Effector memory CD4-positive, alpha-beta T cell (primary cell): ENCODE data around the gene ALDH1L1.

ENCODE experiments used
- DNase-seq, 3 donors: peaks; one replicate each; pipeline ENCODE4 v3.0.0-alpha.2; 2020
- H3K27ac ChIP-seq: 2 replicates; pipeline ENCODE4 v1.7.0; 2013; ENCODE audit warnings: mild to moderate bottlenecking, low read length, moderate library complexity; ENCODE audit not compliant: insufficient read depth, poor library complexity, severe bottlenecking
- H3K27me3 ChIP-seq: replicated peaks from 2 replicates; pipeline ENCODE4 v1.7.0; 2013; ENCODE audit warnings: mild to moderate bottlenecking, low read length; ENCODE audit not compliant: insufficient read depth, control insufficient read depth, poor library complexity, severe bottlenecking
- H3K36me3 ChIP-seq: 2 replicates; pipeline ENCODE4 v1.7.0; 2013; ENCODE audit warnings: mild to moderate bottlenecking, low read length, moderate library complexity; ENCODE audit not compliant: control insufficient read depth, insufficient read depth
- H3K4me1 ChIP-seq: 2 replicates; pipeline ENCODE4 v1.7.0; 2013; ENCODE audit warnings: low read length, mild to moderate bottlenecking; ENCODE audit not compliant: control insufficient read depth, insufficient read depth, poor library complexity, severe bottlenecking
- H3K4me3 ChIP-seq: 2 replicates; pipeline ENCODE4 v1.7.0; 2013; ENCODE audit warnings: low read length, low read depth, mild to moderate bottlenecking; ENCODE audit not compliant: insufficient read depth, poor library complexity, severe bottlenecking
- H3K9me3 ChIP-seq: 2 replicates; pipeline ENCODE4 v1.7.0; 2013; ENCODE audit warnings: mild to moderate bottlenecking, low read length, moderate library complexity; ENCODE audit not compliant: control insufficient read depth

The ALDH1L1 gene

DNA sequence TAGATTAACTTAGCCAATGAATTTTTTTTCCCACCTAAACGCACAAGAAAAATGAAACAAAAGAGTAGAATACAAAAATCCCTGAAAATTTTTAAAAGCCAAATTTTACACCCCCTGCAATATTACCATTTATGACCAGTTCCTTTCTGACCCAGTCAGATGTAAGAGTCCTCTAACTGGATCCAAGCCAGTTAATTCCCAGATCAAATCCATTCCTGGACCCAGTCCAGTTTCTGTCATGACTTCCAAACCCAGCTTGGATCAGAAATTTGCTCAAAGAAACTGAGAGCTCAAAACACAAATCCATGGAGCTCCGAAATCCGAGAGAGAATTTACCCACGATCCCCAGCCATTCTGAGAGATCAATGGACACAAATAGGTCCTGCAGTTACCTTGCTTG is 17.0 kb upstream of the ALDH1L1 start:
- Histone ChIP-seq H3K4me3 (no peak overlapping the region), H3K36me3 (no peaks in the 10 kb centered on the region), H3K4me1 (no peaks in the 10 kb centered on the region), H3K27me3 (no peaks in the 10 kb centered on the region), H3K27ac (no peak overlapping the region), H3K9me3 (no peaks in the 10 kb centered on the region)
- no peak for DNase-seq

DNA sequence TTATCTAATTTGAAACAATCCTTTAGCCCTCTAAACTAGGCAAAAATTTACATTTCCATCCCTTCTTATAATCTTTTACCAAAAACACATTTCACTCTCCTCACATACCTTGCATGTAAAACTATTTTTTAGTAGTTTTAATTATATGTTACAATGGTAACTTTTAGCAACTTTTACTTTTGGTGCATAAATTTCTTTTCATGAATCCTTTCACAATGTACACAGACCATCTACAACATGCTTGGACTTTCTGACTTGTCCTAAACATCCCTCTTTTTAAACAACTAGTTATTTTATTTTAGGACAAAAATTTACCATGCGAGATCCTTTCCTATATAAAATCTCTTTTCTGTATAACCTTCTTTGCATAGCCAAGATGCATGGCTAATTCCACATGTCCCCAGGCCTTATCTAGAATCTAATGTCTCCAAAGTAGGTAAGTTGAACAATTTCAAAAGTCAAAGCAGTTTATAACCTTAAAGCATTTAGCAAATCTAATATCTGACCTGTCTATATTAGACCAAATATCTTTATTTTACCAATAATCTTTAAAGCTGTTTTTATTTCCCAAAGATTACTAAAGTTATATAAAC is 14.4 kb upstream of the ALDH1L1 start:
- Histone ChIP-seq H3K27me3 (no peaks in the 10 kb centered on the region), H3K4me1 (no peaks in the 10 kb centered on the region), H3K4me3 (no peak overlapping the region), H3K9me3 (no peaks in the 10 kb centered on the region), H3K36me3 (no peaks in the 10 kb centered on the region), H3K27ac (no peak overlapping the region)
- DNase-seq: no peak

DNA sequence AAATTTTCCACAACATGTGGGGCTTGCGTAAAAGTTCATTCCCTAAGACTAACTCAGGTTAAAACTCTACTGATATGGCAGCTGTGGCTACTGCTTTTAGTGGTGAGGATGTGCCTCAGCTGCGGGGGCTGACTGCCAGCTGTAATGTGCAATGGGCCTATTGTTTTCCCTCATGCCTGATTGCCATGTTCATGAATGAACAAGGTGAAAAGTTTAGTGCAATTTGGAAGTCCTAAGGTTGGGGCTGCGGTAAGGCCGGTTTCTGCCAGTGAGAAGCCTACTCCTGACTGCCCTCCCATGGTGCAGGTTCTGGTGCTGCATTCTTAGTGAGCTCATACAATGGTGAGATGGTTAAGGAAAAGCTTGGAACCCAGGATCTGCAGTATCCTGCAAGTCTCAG is 10.9 kb upstream of the ALDH1L1 start:
- H3K9me3 ChIP-seq: no peaks in the 10 kb centered on the region
- H3K27ac ChIP-seq: no peak overlapping the region
- no peaks in the 10 kb centered on the region for H3K4me1 ChIP-seq
- H3K27me3 ChIP-seq: no peaks in the 10 kb centered on the region
- no peak for DNase-seq
- no peak overlapping the region for H3K4me3 ChIP-seq
- H3K36me3 ChIP-seq: no peaks in the 10 kb centered on the region

DNA sequence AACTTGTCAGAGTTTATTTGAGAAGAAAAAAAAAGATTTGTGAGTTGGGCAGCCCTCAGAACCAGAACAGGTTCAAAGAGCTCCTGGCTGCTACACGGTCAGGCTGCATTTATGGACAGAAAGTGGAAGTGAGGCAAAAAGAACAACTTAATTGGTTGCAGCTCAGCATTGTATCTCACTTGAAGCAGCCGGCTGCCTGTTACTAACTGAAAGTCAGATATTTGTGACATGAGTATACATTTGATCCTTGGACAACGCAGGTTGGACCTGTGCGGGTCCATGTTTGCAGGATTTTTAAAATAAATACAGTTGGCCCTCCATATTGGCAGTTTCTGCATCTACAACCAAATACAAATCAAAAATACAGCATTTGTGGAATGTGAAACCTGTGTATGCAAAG is 7.5 kb upstream of the ALDH1L1 start:
- DNase-seq: no peak
- Histone ChIP-seq H3K4me3 (no peak overlapping the region), H3K27ac (no peak overlapping the region), H3K27me3 (no peaks in the 10 kb centered on the region), H3K9me3 (no peaks in the 10 kb centered on the region), H3K4me1 (no peaks in the 10 kb centered on the region), H3K36me3 (no peaks in the 10 kb centered on the region)

DNA sequence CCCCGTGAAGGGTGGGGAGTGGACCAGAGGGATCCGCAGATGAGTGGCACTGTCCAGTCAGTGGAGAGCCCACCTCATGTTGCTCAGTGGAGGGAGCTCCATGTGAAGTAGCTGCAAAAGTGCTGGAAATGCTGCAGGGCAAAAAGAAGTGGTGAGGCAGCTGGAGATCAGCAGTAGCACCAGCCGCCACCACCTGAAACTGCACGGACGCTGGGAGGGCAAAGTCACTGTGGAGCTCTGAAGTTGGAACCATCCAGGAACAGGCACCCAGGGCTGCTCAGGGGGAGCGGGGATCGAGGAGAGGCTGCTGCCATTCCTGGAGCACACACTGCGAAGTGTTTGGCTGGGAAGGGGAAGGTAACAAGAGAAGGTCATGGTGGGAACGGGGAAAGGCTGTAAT is 6.4 kb upstream of the ALDH1L1 start:
- Histone ChIP-seq H3K27me3 (no peaks in the 10 kb centered on the region), H3K27ac (no peak overlapping the region), H3K4me1 (no peaks in the 10 kb centered on the region), H3K9me3 (no peaks in the 10 kb centered on the region), H3K4me3 (no peak overlapping the region), H3K36me3 (no peaks in the 10 kb centered on the region)
- DNase-seq: no peak

DNA sequence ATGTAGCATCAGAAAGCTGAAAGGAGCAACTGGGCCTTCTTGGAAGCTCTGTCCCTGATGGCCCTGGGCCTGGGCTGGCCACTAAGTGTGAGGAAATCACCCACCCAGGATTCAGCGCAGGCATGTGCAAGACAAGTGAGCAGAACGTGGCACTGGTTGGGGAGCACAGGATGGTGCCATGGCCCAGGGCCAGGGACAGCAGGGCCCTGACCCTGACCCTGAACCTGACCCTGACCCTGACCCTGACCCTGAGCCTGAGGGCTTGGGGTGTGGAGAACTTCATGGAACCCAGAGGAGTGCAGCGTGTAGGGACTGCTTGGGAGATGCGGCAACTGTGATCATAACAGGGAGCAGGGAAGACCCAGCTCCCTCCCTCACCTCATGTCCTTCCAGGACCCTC is 5.9 kb upstream of the ALDH1L1 start:
- no peaks in the 10 kb centered on the region for H3K9me3 ChIP-seq
- H3K36me3 ChIP-seq: no peaks in the 10 kb centered on the region
- no peak for DNase-seq
- no peak overlapping the region for H3K27ac ChIP-seq
- no peaks in the 10 kb centered on the region for H3K4me1 ChIP-seq
- no peak overlapping the region for H3K4me3 ChIP-seq
- no peaks in the 10 kb centered on the region for H3K27me3 ChIP-seq

DNA sequence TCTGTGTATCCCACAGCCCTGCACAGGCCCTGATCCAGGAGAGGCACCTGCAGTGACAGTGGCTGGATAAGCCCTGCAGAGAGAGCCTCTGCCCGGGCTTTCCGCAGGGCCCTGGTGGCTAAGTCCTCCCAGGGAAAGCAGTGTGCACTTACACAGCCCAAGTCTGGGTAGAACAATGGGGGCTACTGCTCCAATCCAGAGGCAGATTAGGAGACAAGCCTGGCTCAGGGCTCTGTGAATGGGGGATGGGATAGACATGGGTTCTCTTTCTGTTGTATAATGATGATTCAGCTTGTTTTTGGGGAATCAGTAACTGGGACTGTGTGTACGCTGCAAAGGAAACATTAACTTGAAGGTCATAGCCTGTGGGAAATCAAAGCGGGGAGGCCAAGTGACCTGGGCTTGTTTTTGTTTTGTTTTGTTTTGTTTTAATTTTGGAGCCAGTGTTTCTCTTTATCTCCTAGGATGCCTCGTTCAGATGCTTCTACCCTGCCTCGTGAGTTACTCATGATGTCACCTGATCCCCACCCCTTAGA is 4.1 kb upstream of the ALDH1L1 start:
- H3K27ac ChIP-seq: no peak overlapping the region
- DNase-seq: no peak
- no peaks in the 10 kb centered on the region for H3K4me1 ChIP-seq
- peaks cover 6% of the 10 kb centered on the region for H3K27me3 ChIP-seq
- no peaks in the 10 kb centered on the region for H3K9me3 ChIP-seq
- no peaks in the 10 kb centered on the region for H3K36me3 ChIP-seq
- H3K4me3 ChIP-seq: no peak overlapping the region

DNA sequence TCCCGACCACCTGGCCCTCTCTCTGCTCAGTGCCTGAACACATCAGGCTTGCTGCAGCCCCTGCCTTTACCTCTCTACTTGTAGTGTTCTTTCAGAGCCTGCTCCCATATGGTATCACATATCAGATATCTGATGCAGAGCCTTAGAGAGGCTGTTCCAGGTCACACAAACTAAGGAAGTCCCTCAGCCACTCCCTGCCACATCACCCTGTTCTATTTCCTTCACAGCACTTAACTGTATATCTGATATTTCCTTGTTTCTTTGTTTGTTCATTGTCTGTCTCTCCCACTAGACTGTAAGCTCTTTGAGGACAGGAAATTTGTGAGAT is 976 bp upstream of the ALDH1L1 start:
- no peaks in the 10 kb centered on the region for H3K4me1 ChIP-seq
- H3K27ac ChIP-seq: no peak overlapping the region
- no peaks in the 10 kb centered on the region for H3K9me3 ChIP-seq
- DNase-seq: no peak
- no peak overlapping the region for H3K4me3 ChIP-seq
- H3K36me3 ChIP-seq: no peaks in the 10 kb centered on the region
- peaks cover 6% of the 10 kb centered on the region for H3K27me3 ChIP-seq

DNA sequence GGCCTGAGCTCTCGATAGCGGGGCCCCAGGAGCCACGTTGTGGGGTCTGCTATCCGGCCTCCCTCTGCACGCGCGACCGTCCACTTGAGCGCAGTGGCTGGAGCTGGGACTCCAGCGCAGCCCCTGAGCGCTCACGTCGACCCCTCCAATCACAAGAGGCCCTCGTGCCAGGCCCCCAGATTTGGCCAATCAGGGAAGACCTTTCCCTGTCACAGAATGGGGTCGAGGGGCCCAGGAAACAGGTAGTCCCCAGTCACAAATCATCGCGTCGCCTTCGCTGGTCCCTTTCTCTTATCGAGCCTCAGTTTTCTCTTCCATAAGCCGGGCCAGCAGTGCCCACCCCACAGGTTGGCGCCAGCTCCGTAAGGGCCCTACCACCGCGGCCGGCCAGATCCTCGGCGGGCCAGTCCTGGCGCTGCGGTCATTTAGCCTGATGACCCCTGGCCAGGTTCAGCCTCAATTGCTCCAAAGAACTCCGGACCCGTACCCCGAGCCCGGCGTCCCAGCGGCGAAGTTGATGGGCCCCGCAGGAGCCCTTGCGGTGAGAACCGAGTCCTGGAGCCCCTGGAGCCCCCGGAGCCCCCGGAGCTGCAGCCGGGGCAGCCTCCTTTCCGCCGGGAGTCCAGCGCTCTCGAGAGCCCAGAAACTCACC is 435 bp downstream of the ALDH1L1 start:
- Histone ChIP-seq H3K4me3 (no peak overlapping the region), H3K36me3 (no peaks in the 10 kb centered on the region)

DNA sequence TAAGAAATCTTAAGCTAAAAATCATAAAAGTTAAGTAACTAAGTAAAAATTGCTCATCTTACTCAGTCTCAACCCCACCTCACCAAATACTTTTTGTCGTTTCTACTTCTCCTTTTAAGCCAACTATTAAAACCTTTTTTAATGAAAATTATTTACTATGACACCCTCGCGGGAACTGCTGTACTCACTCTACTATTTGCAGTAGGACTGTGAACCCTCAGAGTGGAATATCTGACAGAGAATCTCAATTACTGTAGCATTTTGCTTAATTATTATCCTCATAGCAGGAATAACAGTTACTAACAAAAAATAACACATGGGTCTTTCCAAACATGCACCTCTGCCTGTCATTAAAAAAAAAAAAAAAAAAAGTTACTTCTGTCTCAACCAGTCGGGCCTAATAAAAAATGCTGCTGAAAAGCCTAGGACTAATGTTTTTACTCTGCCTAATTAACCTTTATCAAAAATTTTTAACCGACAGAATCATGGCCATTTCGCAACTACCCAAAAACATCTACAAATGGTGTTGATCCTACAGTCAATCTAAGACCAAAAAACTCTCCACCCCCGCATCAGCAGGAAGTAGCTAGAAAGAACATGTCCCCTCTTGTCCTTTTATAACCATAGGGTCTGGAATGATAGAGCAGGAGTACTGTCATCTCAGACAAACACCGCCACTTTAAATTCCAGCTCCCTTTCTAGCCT is 10.2 kb downstream of the ALDH1L1 start:
- H3K9me3 ChIP-seq: no peaks in the 10 kb centered on the region
- no peaks in the 10 kb centered on the region for H3K36me3 ChIP-seq
- no peak for DNase-seq
- no peak overlapping the region for H3K4me3 ChIP-seq
- H3K4me1 ChIP-seq: no peaks in the 10 kb centered on the region
- H3K27me3 ChIP-seq: no peaks in the 10 kb centered on the region
- H3K27ac ChIP-seq: no peak overlapping the region

More for the DNA sequence above, 435 bp downstream of the ALDH1L1 start:
- Histone ChIP-seq H3K9me3 (no peaks in the 10 kb centered on the region), H3K27me3 (peaks cover 6% of the 10 kb centered on the region), H3K27ac (no peak overlapping the region), H3K4me1 (no peaks in the 10 kb centered on the region)
- no peak for DNase-seq
